SK-N-SH (cell line): ENCODE results near the gene DKK1.

Source experiments
- CHD2 ChIP-seq: fragments of 150-350 bp; IDR thresholded peaks from 2 replicates; pipeline ENCODE4 v1.6.1; 2018; ENCODE audit warnings: low read length; ENCODE audit not compliant: partially characterized antibody
- EP300 ChIP-seq, 2 experiments: IDR thresholded peaks; 2 replicates each; pipeline versions ENCODE4 v1.4.0 to v1.6.1; 2012; ENCODE audit warnings: borderline replicate concordance in 1 of 2, low read depth in 1 of 2, low read length in 1 of 2
- MEF2A ChIP-seq: IDR thresholded peaks from 2 replicates; pipeline ENCODE4 v1.4.0; 2012; ENCODE audit warnings: low read depth, borderline replicate concordance
- NFIC ChIP-seq: IDR thresholded peaks from 2 replicates; pipeline ENCODE4 v1.4.0; 2012; ENCODE audit warnings: borderline replicate concordance
- POLR2AphosphoS5 ChIP-seq: IDR thresholded peaks from 2 replicates; pipeline ENCODE4 v1.6.1; 2012; ENCODE audit warnings: low read depth, low read length
- SMC3 ChIP-seq: IDR thresholded peaks from 2 replicates; pipeline ENCODE4 v1.6.1; 2012; ENCODE audit warnings: low read depth, low read length, improper control_type of control experiment
- TF ChIP-seq, protein P1 (sequence below): IDR thresholded peaks from 2 replicates; pipeline ENCODE4; 2012

DNA sequence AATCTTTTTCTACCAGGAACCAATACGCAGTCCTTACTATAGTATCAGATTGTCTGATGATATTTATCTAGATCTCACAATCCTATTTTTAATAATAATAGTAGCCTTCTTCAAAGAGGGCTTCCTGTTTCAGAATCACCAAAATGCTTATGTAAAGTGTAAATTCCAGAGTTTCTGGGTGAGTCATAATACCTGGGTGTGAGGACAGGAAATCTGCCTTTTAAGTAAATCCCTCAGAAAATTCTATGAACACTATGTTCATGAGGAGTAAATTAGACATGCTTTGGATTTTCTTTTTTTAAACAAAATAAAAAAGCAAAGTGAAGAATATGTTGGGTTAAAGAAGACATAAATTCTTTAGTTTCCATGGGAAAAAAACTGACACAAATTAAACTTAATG lies 20.5 kb downstream of the DKK1 start:
- no peak for TF ChIP-seq MEF2A
- no peak for TF ChIP-seq SMC3
- no peak for TF ChIP-seq NFIC
- no peak for TF ChIP-seq EP300 (IDR thresholded peaks at IDR 0.05; ENCODE audit: borderline replicate concordance in 1 of 2, low read depth in 1 of 2, low read length in 1 of 2)
- no peak for TF ChIP-seq POLR2AphosphoS5
- no peak for TF ChIP-seq CHD2
- TF ChIP-seq, protein P1, sequence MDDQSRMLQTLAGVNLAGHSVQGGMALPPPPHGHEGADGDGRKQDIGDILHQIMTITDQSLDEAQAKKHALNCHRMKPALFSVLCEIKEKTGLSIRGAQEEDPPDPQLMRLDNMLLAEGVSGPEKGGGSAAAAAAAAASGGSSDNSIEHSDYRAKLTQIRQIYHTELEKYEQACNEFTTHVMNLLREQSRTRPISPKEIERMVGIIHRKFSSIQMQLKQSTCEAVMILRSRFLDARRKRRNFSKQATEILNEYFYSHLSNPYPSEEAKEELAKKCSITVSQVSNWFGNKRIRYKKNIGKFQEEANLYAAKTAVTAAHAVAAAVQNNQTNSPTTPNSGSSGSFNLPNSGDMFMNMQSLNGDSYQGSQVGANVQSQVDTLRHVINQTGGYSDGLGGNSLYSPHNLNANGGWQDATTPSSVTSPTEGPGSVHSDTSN: no peak
